IMR-90 (cell line): Measurements from ENCODE around the gene TTC39B.

Experiments used
- CTCF ChIP-seq: conservative IDR thresholded peaks from 2 replicates; pipeline ENCODE4 v1.5.1; 2012; ENCODE audit warnings: mild to moderate bottlenecking, low read depth, low read length, improper control_type of control experiment
- MAFK ChIP-seq: IDR thresholded peaks from 2 replicates; pipeline ENCODE4 v1.6.1; 2012; ENCODE audit warnings: low read depth, low read length, improper control_type of control experiment
- NFE2L2 ChIP-seq: fragments of 150-350 bp; IDR thresholded peaks from 2 replicates; pipeline ENCODE4 v1.6.1; 2016; ENCODE audit warnings: low read depth, mild to moderate bottlenecking, low read length
- POLR2A ChIP-seq: IDR thresholded peaks from 2 replicates; pipeline ENCODE4 v1.6.1; 2012; ENCODE audit warnings: mild to moderate bottlenecking, low read depth, low read length
- RAD21 ChIP-seq: IDR thresholded peaks from 2 replicates; pipeline ENCODE4 v1.6.1; 2012; ENCODE audit warnings: low read length, improper control_type of control experiment
- RCOR1 ChIP-seq: IDR thresholded peaks from 2 replicates; pipeline ENCODE4 v1.6.1; 2012; ENCODE audit warnings: mild to moderate bottlenecking, low read length, improper control_type of control experiment; ENCODE audit not compliant: insufficient replicate concordance
- RFX5 ChIP-seq: IDR thresholded peaks from 2 replicates; pipeline ENCODE4 v1.8.0; 2012; ENCODE audit warnings: low read depth, mild to moderate bottlenecking, low read length, moderate library complexity

GRCh38 chr9:15133488-15133887 lies 173.5 kb downstream of the TTC39B start:
- TF ChIP-seq CTCF (no peak), POLR2A (no peak), RCOR1 (no peak), RFX5 (no peak), NFE2L2 (no peak), MAFK (no peak), RAD21 (no peak)
